HG02973 (cell line): ENCODE data around the gene ARFIP1.

Experiments
- ATAC-seq: cut with Tn5 transposase; IDR thresholded peaks from one replicate; pipeline ENCODE4 v1.9.1; 2021; ENCODE audit warnings: moderate library complexity; ENCODE audit not compliant: unreplicated experiment

Gene ARFIP1

GRCh38 chr4:152937336-152938236, 157.8 kb downstream of the ARFIP1 start:
- ATAC-seq, result no peak

- ATAC-seq, result no peak
These were observed 158.6 kb downstream of the ARFIP1 start for GRCh38 chr4:152938237-152938947.

GRCh38 chr4:152939621-152940020, 159.9 kb downstream of the ARFIP1 start:
- ATAC-seq, result no peak

GRCh38 chr4:152940461-152940860, 160.7 kb downstream of the ARFIP1 start:
- no peak for ATAC-seq

- no peak for ATAC-seq
These were observed 161.7 kb downstream of the ARFIP1 start for GRCh38 chr4:152941411-152941810.

- no peak for ATAC-seq
These were observed 162.6 kb downstream of the ARFIP1 start for GRCh38 chr4:152942346-152942745.

- ATAC-seq, result no peak
These were observed 163.9 kb downstream of the ARFIP1 start for GRCh38 chr4:152943672-152944071.

GRCh38 chr4:152944666-152945320, 165.0 kb downstream of the ARFIP1 start:
- ATAC-seq, result no peak

- ATAC-seq, result no peak
These were observed 165.9 kb downstream of the ARFIP1 start for GRCh38 chr4:152945639-152946038.

GRCh38 chr4:152946446-152946845, 166.7 kb downstream of the ARFIP1 start:
- no peak for ATAC-seq

GRCh38 chr4:152947311-152947710, 167.6 kb downstream of the ARFIP1 start:
- no peak for ATAC-seq

- no peak for ATAC-seq
These were observed 170.2 kb downstream of the ARFIP1 start for GRCh38 chr4:152949930-152950329.

GRCh38 chr4:152950402-152951274, 170.9 kb downstream of the ARFIP1 start:
- ATAC-seq, result no peak

GRCh38 chr4:152951348-152951747, 171.6 kb downstream of the ARFIP1 start:
- no peak for ATAC-seq

GRCh38 chr4:152953514-152953913, 173.8 kb downstream of the ARFIP1 start:
- ATAC-seq, result no peak

GRCh38 chr4:152954741-152955140, 175.0 kb downstream of the ARFIP1 start:
- ATAC-seq, result no peak

- no peak for ATAC-seq
These were observed 176.4 kb downstream of the ARFIP1 start for GRCh38 chr4:152956147-152956546.

- ATAC-seq, result no peak
These were observed 177.1 kb downstream of the ARFIP1 start for GRCh38 chr4:152956650-152957436.

GRCh38 chr4:152957437-152958171, 177.8 kb downstream of the ARFIP1 start:
- no peak for ATAC-seq
